HepG2 (cell line): Measurements from ENCODE around the gene HOXB4. TPM values are rescaled to one million over a fixed set of nuclear protein-coding genes. Genes with fewer than 3 reads are reported as not detected.
A peak's percentile ranks its signal among the peaks of the same experiment; 100 is the strongest.

ENCODE experiments used
- BRF2 ChIP-seq: sonication (generic); formaldehyde crosslinking; IDR thresholded peaks from 2 replicates; pipeline ENCODE4 v1.8.1; 2022; ENCODE audit warnings: mild to moderate bottlenecking, missing genetic modification reagents
- CEBPG ChIP-seq: IDR thresholded peaks from 2 replicates; pipeline ENCODE4 v1.6.1; 2016
- ESRRA ChIP-seq: sonication (generic); formaldehyde crosslinking; IDR thresholded peaks from 2 replicates; pipeline ENCODE4 v1.5.1; 2020; ENCODE audit warnings: mild to moderate bottlenecking, low read depth, missing genetic modification reagents
- EZH2 ChIP-seq: conservative IDR thresholded peaks from 2 replicates; pipeline ENCODE4 v1.6.1; 2012; ENCODE audit warnings: mild to moderate bottlenecking, low read depth, low read length, moderate library complexity
- FOXJ3 ChIP-seq: sonication (generic); formaldehyde crosslinking; IDR thresholded peaks from 2 replicates; pipeline ENCODE4 v1.4.0; 2020; ENCODE audit warnings: missing genetic modification reagents, mild to moderate bottlenecking, borderline replicate concordance
- NFYC ChIP-seq: IDR thresholded peaks from 2 replicates; pipeline ENCODE4 v1.6.1; 2016; ENCODE audit warnings: missing genetic modification reagents, missing compliant biosample characterization
- PHB2 ChIP-seq: fragments of 450-650 bp; IDR thresholded peaks from 2 replicates; pipeline ENCODE4 v1.6.1; 2018; ENCODE audit not compliant: partially characterized antibody
- RAD51 ChIP-seq: fragments of 450-650 bp; IDR thresholded peaks from 2 replicates; pipeline ENCODE4 v1.6.1; 2016; ENCODE audit warnings: borderline replicate concordance
- SP5 ChIP-seq: IDR thresholded peaks from 2 replicates; pipeline ENCODE4 v1.6.1; 2016; ENCODE audit warnings: low read depth, borderline replicate concordance
- ZC3H4 ChIP-seq: sonication (generic); formaldehyde crosslinking; IDR thresholded peaks from 2 replicates; pipeline ENCODE4 v1.4.0; 2020; ENCODE audit warnings: missing genetic modification reagents, borderline replicate concordance
- ZFY ChIP-seq: sonication (generic); formaldehyde crosslinking; IDR thresholded peaks from 2 replicates; pipeline ENCODE4 v1.4.0; 2020; ENCODE audit warnings: missing genetic modification reagents
- ZMAT3 ChIP-seq: sonication (generic); formaldehyde crosslinking; conservative IDR thresholded peaks from 2 replicates; pipeline ENCODE4 v1.7.0; 2021; ENCODE audit warnings: missing genetic modification reagents
- ZMYM3 ChIP-seq: sonication (generic); formaldehyde crosslinking; IDR thresholded peaks from 2 replicates; pipeline ENCODE4 v1.5.1; 2020; ENCODE audit warnings: mild to moderate bottlenecking, missing genetic modification reagents
- ZNF574 ChIP-seq: sonication (generic); formaldehyde crosslinking; IDR thresholded peaks from 2 replicates; pipeline ENCODE4 v1.4.0; 2020; ENCODE audit warnings: missing genetic modification reagents
- ZNF672 ChIP-seq: sonication (generic); formaldehyde crosslinking; IDR thresholded peaks from 2 replicates; pipeline ENCODE4 v1.8.1; 2022; ENCODE audit warnings: missing genetic modification reagents
- polyA plus RNA-seq, 8 experiments: library from polyadenylated mRNA; depleted of rRNA in 3 of 8; stranded (reverse) in 7 of 8; unstranded in 1 of 8; fragments of >200 nt; fragmentation: Illumina TruSeq in 4 of 8; extraction: Trizol in 4 of 8; gene quantifications; 2 replicates each; pipeline versions ENCODE4 v1.2.1 to v1.2.3, GENCODE V29; 2011 to 2016; ENCODE audit warnings: low read depth in 4 of 8, missing spikeins in 1 of 8, mixed read lengths in 1 of 8; ENCODE audit not compliant: insufficient read depth in 1 of 8
- total RNA-seq, 5 experiments: library from RNA; depleted of rRNA; stranded (reverse); fragments of >200 nt; fragmentation: Illumina TruSeq; extraction: Trizol; gene quantifications; 2 replicates each; pipeline ENCODE4 v1.2.3, GENCODE V29; 2016; ENCODE audit warnings: low read depth in 1 of 5
- TF ChIP-seq, protein P1 (sequence below): sonication (generic); formaldehyde crosslinking; IDR thresholded peaks from 2 replicates; pipeline ENCODE4 v1.4.0; 2020; ENCODE audit warnings: missing genetic modification reagents
- TF ChIP-seq, protein P2 (sequence below): sonication (generic); formaldehyde crosslinking; IDR thresholded peaks from 2 replicates; pipeline ENCODE4 v1.4.0; 2020; ENCODE audit warnings: mild to moderate bottlenecking, missing genetic modification reagents

HOXB4 gene
- total and polyA plus RNA-seq, 2 of the 13 experiments (the other 11 are each of a cell fraction or from before 2014, with no cell fraction given) = not detected

DNA sequence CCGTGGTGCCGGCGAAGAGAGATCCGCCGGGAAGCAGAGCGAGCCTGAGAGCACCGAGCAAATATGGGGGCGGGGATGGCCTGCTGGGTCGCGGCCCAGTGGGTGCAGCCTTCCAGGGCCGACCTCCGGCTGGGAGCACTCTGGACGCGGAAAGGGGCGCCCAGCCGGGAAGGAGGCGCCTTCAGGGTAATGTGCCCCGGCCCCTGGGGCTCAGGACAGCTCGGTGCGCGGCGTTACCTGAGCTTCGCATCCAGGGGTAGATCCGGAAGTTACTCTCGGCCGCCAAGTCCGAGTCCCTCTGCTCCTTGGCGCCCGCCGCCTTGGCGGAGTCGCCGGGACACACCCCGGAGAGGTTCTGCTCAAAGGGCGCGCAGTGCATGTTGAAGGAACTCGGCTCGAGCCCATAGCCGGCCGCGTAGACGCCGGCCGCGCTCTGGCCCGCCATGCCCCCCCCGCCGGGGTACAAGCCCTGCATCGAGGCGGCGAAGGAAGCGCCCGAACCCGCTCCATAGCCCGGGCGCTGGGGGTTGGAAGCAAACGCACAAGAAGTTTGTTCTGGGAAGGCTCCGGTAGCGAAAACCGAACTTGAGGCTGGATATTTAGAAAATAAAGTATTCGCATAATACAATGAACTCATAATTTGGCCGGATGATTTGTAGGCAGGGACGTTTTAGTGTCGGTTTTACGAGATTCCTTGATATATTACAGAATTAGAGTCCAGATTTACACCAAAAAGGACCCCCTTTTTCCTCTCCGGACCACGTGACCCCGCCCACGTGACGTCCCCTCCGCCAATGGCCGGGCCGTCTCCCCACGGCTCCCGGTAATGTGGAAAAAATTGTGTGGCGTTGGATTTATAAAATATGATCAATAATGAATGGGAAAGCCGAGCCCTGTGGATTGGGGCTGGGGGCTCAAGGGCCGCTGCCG lies 32.4 kb upstream of the HOXB4 start, which contains the start of gene HOXB7 (continued):
- TF ChIP-seq, protein P1, sequence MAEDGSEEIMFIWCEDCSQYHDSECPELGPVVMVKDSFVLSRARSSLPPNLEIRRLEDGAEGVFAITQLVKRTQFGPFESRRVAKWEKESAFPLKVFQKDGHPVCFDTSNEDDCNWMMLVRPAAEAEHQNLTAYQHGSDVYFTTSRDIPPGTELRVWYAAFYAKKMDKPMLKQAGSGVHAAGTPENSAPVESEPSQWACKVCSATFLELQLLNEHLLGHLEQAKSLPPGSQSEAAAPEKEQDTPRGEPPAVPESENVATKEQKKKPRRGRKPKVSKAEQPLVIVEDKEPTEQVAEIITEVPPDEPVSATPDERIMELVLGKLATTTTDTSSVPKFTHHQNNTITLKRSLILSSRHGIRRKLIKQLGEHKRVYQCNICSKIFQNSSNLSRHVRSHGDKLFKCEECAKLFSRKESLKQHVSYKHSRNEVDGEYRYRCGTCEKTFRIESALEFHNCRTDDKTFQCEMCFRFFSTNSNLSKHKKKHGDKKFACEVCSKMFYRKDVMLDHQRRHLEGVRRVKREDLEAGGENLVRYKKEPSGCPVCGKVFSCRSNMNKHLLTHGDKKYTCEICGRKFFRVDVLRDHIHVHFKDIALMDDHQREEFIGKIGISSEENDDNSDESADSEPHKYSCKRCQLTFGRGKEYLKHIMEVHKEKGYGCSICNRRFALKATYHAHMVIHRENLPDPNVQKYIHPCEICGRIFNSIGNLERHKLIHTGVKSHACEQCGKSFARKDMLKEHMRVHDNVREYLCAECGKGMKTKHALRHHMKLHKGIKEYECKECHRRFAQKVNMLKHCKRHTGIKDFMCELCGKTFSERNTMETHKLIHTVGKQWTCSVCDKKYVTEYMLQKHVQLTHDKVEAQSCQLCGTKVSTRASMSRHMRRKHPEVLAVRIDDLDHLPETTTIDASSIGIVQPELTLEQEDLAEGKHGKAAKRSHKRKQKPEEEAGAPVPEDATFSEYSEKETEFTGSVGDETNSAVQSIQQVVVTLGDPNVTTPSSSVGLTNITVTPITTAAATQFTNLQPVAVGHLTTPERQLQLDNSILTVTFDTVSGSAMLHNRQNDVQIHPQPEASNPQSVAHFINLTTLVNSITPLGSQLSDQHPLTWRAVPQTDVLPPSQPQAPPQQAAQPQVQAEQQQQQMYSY (CRISPR knock-in tag) = no peak
- TF ChIP-seq CEBPG = no peak
- TF ChIP-seq BRF2 (CRISPR knock-in tag) = no peak
- TF ChIP-seq NFYC = peak; percentile 57; the same call in 1 of the 2 replicates
- 0 out of 2 replicates have a peak, but pooled peaks have one; percentile 17 for TF ChIP-seq ZNF574 (CRISPR knock-in tag)
- TF ChIP-seq ESRRA (CRISPR knock-in tag) = no peak
- TF ChIP-seq ZNF672 = no peak
- no peak for TF ChIP-seq ZC3H4 (CRISPR knock-in tag)
- peak; percentile 90 for TF ChIP-seq RAD51
- no peak for TF ChIP-seq SP5 (CRISPR knock-in tag)
- no peak for TF ChIP-seq PHB2
- no peak for TF ChIP-seq ZMAT3 (CRISPR knock-in tag)
- peak; percentile 99 for TF ChIP-seq EZH2
- TF ChIP-seq ZFY (CRISPR knock-in tag) = 0 out of 2 replicates have a peak, but pooled peaks have one; percentile 25
- TF ChIP-seq, protein P2, sequence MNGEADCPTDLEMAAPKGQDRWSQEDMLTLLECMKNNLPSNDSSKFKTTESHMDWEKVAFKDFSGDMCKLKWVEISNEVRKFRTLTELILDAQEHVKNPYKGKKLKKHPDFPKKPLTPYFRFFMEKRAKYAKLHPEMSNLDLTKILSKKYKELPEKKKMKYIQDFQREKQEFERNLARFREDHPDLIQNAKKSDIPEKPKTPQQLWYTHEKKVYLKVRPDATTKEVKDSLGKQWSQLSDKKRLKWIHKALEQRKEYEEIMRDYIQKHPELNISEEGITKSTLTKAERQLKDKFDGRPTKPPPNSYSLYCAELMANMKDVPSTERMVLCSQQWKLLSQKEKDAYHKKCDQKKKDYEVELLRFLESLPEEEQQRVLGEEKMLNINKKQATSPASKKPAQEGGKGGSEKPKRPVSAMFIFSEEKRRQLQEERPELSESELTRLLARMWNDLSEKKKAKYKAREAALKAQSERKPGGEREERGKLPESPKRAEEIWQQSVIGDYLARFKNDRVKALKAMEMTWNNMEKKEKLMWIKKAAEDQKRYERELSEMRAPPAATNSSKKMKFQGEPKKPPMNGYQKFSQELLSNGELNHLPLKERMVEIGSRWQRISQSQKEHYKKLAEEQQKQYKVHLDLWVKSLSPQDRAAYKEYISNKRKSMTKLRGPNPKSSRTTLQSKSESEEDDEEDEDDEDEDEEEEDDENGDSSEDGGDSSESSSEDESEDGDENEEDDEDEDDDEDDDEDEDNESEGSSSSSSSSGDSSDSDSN (CRISPR knock-in tag) = peak; percentile 45; the same call in 1 of the 2 replicates
- TF ChIP-seq FOXJ3 (CRISPR knock-in tag) = no peak
- no peak for TF ChIP-seq ZMYM3 (CRISPR knock-in tag)
